Measurements from ENCODE around the gene EML5. TPM values are rescaled to one million over a fixed set of nuclear protein-coding genes. Genes with fewer than 3 reads are reported as not detected.
A peak's percentile ranks its signal among the peaks of the same experiment; 100 is the strongest.

EML5 gene
- 0.03 and 0.04 TPM in 2 replicates for polyA plus RNA-seq (2013)

DNA sequence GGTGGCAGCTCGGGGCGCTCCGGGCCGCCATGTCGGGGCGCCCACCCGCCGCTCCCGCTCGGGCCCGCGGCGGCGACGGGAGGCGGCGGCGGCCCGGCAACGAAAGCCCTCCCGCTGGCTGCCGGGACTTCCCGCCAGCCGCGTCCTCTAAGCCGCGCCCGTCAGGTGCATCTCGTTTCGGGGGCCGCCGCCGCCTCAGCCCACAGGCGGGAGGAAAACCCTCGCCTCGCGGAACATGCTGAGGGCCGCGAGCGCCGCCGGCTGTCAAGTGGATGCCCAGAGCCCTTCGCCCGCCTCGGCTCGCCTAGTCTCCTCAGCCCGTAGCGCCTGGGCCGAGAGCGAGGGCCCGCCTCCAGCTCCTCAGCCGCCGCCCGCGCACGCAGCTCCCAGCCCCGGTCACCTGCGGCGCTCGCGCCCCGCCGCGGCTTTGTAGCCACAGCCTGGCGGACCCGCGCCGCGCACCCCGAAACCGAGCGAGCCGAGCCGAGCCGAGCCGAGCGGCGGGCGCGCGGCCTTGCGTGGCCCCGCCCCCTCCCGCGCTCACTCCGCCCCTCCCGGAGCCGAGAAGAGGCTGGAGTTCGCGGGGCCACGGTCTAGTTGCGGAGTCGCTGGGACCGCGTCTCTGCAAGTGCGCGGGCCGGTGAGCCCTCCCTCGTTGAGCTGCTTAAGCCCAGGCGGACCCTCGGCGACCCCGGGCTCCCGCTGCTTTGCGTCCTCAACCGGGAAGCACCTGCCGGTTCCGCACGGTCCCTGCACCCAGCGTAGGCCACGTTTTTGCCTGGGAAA is at the start of gene EML5:
EML5 (minus strand) TSS at position 481 of the 786 bp plus-strand sequence; CDS start at position 31, 450 bp downstream.
- H2BK120ac ChIP-seq (ENCODE audit: insufficient read depth, low read length, poor library complexity) = no peak within 1 kb of the TSS
- H2AK5ac ChIP-seq (ENCODE audit: low read length) = no peak within 1 kb of the TSS
- H2AFZ ChIP-seq (ENCODE audit: insufficient read depth, low read length, poor library complexity) = peak within 1 kb of the TSS; percentile 95
- peak; percentile 70 to 77 for DNase-seq
- no peak within 1 kb of the TSS for H3K9ac ChIP-seq (ENCODE audit: low read length)
- no peaks in the 10 kb centered on the region for H3K79me2 ChIP-seq (ENCODE audit: control insufficient read depth, insufficient read depth, low read length, poor library complexity)
- H3K23ac ChIP-seq (ENCODE audit: low read length) = no peak within 1 kb of the TSS
- H4K12ac ChIP-seq (ENCODE audit: low read depth, low read length) = peak within 1 kb of the TSS; percentile 43
- H3K4me1 ChIP-seq (ENCODE audit: control insufficient read depth in 1 of 2, insufficient read depth in 2 of 2, low read length in 2 of 2) = peaks cover 5 to 6% of the 10 kb centered on the region in 2 experiments
- H4K8ac ChIP-seq (ENCODE audit: low read depth, low read length) = peak within 1 kb of the TSS; percentile 69
- H3K14ac ChIP-seq (ENCODE audit: low read length) = peak within 1 kb of the TSS; percentile 56
- WGBS (ENCODE audit: extremely low coverage, insufficient coverage, insufficient read length) = no CpG with 5 or more reads among the region's 111 CpGs
- H4K91ac ChIP-seq (ENCODE audit: low read depth, low read length) = no peak within 1 kb of the TSS
- H3K4me3 ChIP-seq (ENCODE audit: low read depth, low read length) = peak within 1 kb of the TSS; percentile 71
- H3K9me3 ChIP-seq (ENCODE audit: insufficient read depth, low read depth, low read length) = no peaks in the 10 kb centered on the region
- H2BK12ac ChIP-seq (ENCODE audit: low read length) = no peak within 1 kb of the TSS
- H2BK5ac ChIP-seq (ENCODE audit: low read depth, low read length, poor library complexity) = no peak within 1 kb of the TSS
- peaks cover 10% of the 10 kb centered on the region for H3K27me3 ChIP-seq (ENCODE audit: insufficient read depth, low read length)
- no peaks in the 10 kb centered on the region for H3K79me1 ChIP-seq (ENCODE audit: low read length)
- H3K4ac ChIP-seq (ENCODE audit: low read depth, low read length) = no peak within 1 kb of the TSS
- H3K4me2 ChIP-seq (ENCODE audit: low read length) = peak within 1 kb of the TSS; percentile 75
- H3K18ac ChIP-seq (ENCODE audit: low read length) = no peak within 1 kb of the TSS
- H3K27ac ChIP-seq (ENCODE audit: low read depth, low read length) = no peak within 1 kb of the TSS
- H3K36me3 ChIP-seq (ENCODE audit: control insufficient read depth in 1 of 2, insufficient read depth in 2 of 2, low read length in 2 of 2) = no peaks in the 10 kb centered on the region

DNA sequence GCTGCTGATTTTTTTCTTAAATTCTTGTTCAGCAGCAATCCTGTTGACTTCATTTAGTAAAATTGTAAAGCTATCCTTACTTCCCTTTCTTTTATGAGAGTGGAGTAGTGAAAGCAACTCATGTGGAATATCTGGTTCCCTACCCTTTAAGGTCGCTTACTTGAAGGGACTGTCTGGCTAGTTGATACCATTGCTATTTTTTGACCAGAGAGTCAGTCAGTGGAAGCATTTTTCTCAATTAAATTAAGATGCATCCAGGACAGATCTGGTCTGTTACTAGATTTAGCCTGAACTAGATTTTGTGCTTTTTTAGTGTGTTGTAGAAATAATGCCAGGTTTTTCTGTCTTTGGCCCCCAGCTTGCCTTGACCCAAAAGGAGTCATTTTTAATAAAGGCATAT is 49.7 kb upstream of the EML5 start:
- Histone ChIP-seq H3K23ac (ENCODE audit: low read length) (no peak overlapping the region), H3K4me2 (ENCODE audit: low read length) (no peak overlapping the region), H2BK5ac (ENCODE audit: low read depth, low read length, poor library complexity) (no peak overlapping the region), H3K27ac (ENCODE audit: low read depth, low read length) (no peak overlapping the region), H3K79me2 (ENCODE audit: control insufficient read depth, insufficient read depth, low read length, poor library complexity) (no peaks in the 10 kb centered on the region), H4K8ac (ENCODE audit: low read depth, low read length) (no peak overlapping the region), H2AFZ (ENCODE audit: insufficient read depth, low read length, poor library complexity) (no peak overlapping the region), H3K9ac (ENCODE audit: low read length) (no peak overlapping the region), H3K4me1 (ENCODE audit: control insufficient read depth in 1 of 2, insufficient read depth in 2 of 2, low read length in 2 of 2) (no peaks in the 10 kb centered on the region), H2BK12ac (ENCODE audit: low read length) (no peak overlapping the region), H3K9me3 (ENCODE audit: insufficient read depth, low read depth, low read length) (no peaks in the 10 kb centered on the region), H2AK5ac (ENCODE audit: low read length) (no peak overlapping the region), H3K4me3 (ENCODE audit: low read depth, low read length) (no peak overlapping the region), H3K27me3 (ENCODE audit: insufficient read depth, low read length) (no peaks in the 10 kb centered on the region), H3K14ac (ENCODE audit: low read length) (no peak overlapping the region), H3K79me1 (ENCODE audit: low read length) (no peaks in the 10 kb centered on the region), H4K91ac (ENCODE audit: low read depth, low read length) (no peak overlapping the region), H3K18ac (ENCODE audit: low read length) (no peak overlapping the region), H3K4ac (ENCODE audit: low read depth, low read length) (no peak overlapping the region), H2BK120ac (ENCODE audit: insufficient read depth, low read length, poor library complexity) (no peak overlapping the region), H4K12ac (ENCODE audit: low read depth, low read length) (no peak overlapping the region), H3K36me3 (ENCODE audit: control insufficient read depth in 1 of 2, insufficient read depth in 2 of 2, low read length in 2 of 2) (no peaks in the 10 kb centered on the region)
- DNase-seq = no peak
- WGBS (ENCODE audit: extremely low coverage, insufficient coverage, insufficient read length) = no CpG with 5 or more reads among the region's 1 CpG

- no peak for DNase-seq
- Histone ChIP-seq H4K91ac (ENCODE audit: low read depth, low read length) (no peak overlapping the region), H3K14ac (ENCODE audit: low read length) (no peak overlapping the region), H3K27ac (ENCODE audit: low read depth, low read length) (no peak overlapping the region), H3K79me1 (ENCODE audit: low read length) (no peaks in the 10 kb centered on the region), H4K12ac (ENCODE audit: low read depth, low read length) (no peak overlapping the region), H3K23ac (ENCODE audit: low read length) (no peak overlapping the region), H4K8ac (ENCODE audit: low read depth, low read length) (no peak overlapping the region), H3K36me3 (ENCODE audit: control insufficient read depth in 1 of 2, insufficient read depth in 2 of 2, low read length in 2 of 2) (no peaks in the 10 kb centered on the region), H2BK120ac (ENCODE audit: insufficient read depth, low read length, poor library complexity) (no peak overlapping the region), H3K9ac (ENCODE audit: low read length) (no peak overlapping the region), H3K4me3 (ENCODE audit: low read depth, low read length) (no peak overlapping the region), H3K27me3 (ENCODE audit: insufficient read depth, low read length) (no peaks in the 10 kb centered on the region), H2AFZ (ENCODE audit: insufficient read depth, low read length, poor library complexity) (no peak overlapping the region), H2BK5ac (ENCODE audit: low read depth, low read length, poor library complexity) (no peak overlapping the region), H3K18ac (ENCODE audit: low read length) (no peak overlapping the region), H3K4ac (ENCODE audit: low read depth, low read length) (no peak overlapping the region), H2BK12ac (ENCODE audit: low read length) (no peak overlapping the region), H3K9me3 (ENCODE audit: insufficient read depth, low read depth, low read length) (no peaks in the 10 kb centered on the region), H3K79me2 (ENCODE audit: control insufficient read depth, insufficient read depth, low read length, poor library complexity) (no peaks in the 10 kb centered on the region), H2AK5ac (ENCODE audit: low read length) (no peak overlapping the region), H3K4me2 (ENCODE audit: low read length) (no peak overlapping the region), H3K4me1 (ENCODE audit: control insufficient read depth in 1 of 2, insufficient read depth in 2 of 2, low read length in 2 of 2) (no peaks in the 10 kb centered on the region)
- no CpG with 5 or more reads among the region's 1 CpG for WGBS (ENCODE audit: extremely low coverage, insufficient coverage, insufficient read length)
Measured at GRCh38 chr14:88841741-88842140, 49.0 kb upstream of the EML5 start.

DNA sequence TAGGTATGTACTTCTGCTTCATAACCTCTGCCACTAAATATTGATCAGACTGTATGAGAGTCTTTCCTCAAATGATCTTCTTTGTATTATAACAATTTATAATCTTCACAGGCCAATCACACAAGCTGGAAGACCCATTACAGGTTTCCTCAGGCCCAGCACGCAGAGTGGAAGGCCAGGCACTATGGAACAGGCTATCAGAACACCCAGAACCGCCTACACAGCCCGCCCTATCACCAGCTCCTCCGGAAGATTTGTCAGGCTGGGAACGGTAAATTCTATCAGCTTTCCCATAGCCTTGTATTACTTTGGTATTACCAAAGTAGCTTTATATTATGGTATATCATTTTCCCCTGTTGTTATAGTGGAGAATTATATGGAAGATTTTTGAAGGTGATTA is 48.2 kb upstream of the EML5 start:
- Histone ChIP-seq H2BK12ac (ENCODE audit: low read length) (no peak overlapping the region), H4K91ac (ENCODE audit: low read depth, low read length) (no peak overlapping the region), H3K36me3 (ENCODE audit: control insufficient read depth in 1 of 2, insufficient read depth in 2 of 2, low read length in 2 of 2) (no peaks in the 10 kb centered on the region), H3K14ac (ENCODE audit: low read length) (no peak overlapping the region), H3K27me3 (ENCODE audit: insufficient read depth, low read length) (no peaks in the 10 kb centered on the region), H4K12ac (ENCODE audit: low read depth, low read length) (no peak overlapping the region), H3K18ac (ENCODE audit: low read length) (no peak overlapping the region), H3K27ac (ENCODE audit: low read depth, low read length) (no peak overlapping the region), H3K79me2 (ENCODE audit: control insufficient read depth, insufficient read depth, low read length, poor library complexity) (no peaks in the 10 kb centered on the region), H2AFZ (ENCODE audit: insufficient read depth, low read length, poor library complexity) (no peak overlapping the region), H3K79me1 (ENCODE audit: low read length) (no peaks in the 10 kb centered on the region), H3K4me2 (ENCODE audit: low read length) (no peak overlapping the region), H3K23ac (ENCODE audit: low read length) (no peak overlapping the region), H3K4ac (ENCODE audit: low read depth, low read length) (no peak overlapping the region), H2AK5ac (ENCODE audit: low read length) (no peak overlapping the region), H3K9me3 (ENCODE audit: insufficient read depth, low read depth, low read length) (no peaks in the 10 kb centered on the region), H3K9ac (ENCODE audit: low read length) (no peak overlapping the region), H3K4me1 (ENCODE audit: control insufficient read depth in 1 of 2, insufficient read depth in 2 of 2, low read length in 2 of 2) (no peaks in the 10 kb centered on the region), H3K4me3 (ENCODE audit: low read depth, low read length) (no peak overlapping the region), H2BK120ac (ENCODE audit: insufficient read depth, low read length, poor library complexity) (no peak overlapping the region), H4K8ac (ENCODE audit: low read depth, low read length) (no peak overlapping the region), H2BK5ac (ENCODE audit: low read depth, low read length, poor library complexity) (no peak overlapping the region)
- WGBS (ENCODE audit: extremely low coverage, insufficient coverage, insufficient read length) = no CpG with 5 or more reads among the region's 5 CpGs
- no peak for DNase-seq

All from trophoblast cell (in vitro differentiated cells and primary cell).